Measurements from ENCODE around the gene ITGB4.

DNA sequence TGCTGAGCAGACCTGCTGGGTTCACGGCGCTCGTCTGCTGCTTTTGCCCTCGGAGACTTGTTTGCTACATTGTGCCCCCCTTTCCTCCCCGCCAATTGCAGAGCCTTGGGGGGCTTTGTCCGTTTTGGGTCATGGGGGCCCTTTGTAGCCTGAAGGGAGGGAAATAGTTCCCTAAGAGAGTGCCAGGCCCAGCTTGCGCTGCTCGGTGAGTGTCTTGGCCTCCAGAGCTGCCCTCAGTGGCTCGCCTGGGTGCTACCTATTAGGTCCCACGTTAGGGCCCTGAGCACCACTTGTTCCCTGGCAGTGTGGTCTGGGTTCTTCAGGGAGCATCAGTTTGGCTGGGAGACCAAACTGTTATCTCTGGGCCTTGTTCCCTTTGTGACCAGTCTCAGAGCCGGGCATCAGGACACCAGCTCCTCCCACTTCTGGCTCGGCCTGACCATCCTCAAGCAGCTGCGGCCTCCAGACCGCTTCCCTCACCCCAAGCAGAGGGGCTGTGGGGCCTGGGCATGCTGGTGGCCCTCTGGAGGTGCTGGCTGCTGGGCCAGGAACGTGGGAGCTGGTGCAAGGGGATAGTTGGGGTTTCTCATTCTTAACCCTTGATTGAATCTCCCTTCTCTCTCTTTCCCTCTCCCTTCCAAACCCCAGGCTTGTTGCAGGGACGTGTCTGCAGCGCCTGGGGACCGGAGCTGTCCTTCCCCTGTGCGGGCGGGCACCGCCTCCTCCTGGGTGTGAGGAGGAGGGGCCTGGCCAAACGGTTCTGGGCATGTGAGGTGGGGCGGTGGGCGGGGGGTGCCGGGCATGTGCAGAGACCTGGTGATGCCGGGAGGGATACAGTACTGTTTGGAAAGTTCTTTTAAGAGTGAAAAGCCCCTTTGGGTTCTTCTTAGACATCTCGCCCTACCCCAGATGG, 16.0 kb upstream of the ITGB4 start:
- TF ChIP-seq EP300 (IDR thresholded peaks at IDR 0.05), result no peak
- no peak for TF ChIP-seq CTCF (IDR thresholded peaks at IDR 0.05)
- TF ChIP-seq POLR2A (IDR thresholded peaks at IDR 0.05), result no peak

Data from tibial nerve (tissue), 4 donors.